Measurements from ENCODE around the gene DZIP1L.

DNA sequence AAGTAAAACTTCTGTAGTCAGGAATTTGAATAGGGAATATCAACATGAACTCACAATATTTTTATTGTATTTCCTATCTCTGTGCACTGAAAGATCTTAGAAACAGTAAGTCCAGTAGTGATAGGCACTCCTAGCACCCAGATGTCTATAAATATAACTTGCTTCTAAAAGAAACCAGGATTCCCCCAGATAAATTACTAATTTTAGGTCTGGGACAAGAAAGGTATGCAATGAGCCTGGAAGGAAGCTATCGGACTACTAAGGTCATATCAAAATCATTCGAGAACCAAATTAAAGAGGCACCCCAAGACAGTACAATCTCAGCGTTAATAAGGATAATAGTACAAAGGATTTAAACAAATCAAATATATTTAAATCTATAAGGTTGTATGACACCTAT, 58.0 kb downstream of the DZIP1L start:
- TF ChIP-seq, protein P1, sequence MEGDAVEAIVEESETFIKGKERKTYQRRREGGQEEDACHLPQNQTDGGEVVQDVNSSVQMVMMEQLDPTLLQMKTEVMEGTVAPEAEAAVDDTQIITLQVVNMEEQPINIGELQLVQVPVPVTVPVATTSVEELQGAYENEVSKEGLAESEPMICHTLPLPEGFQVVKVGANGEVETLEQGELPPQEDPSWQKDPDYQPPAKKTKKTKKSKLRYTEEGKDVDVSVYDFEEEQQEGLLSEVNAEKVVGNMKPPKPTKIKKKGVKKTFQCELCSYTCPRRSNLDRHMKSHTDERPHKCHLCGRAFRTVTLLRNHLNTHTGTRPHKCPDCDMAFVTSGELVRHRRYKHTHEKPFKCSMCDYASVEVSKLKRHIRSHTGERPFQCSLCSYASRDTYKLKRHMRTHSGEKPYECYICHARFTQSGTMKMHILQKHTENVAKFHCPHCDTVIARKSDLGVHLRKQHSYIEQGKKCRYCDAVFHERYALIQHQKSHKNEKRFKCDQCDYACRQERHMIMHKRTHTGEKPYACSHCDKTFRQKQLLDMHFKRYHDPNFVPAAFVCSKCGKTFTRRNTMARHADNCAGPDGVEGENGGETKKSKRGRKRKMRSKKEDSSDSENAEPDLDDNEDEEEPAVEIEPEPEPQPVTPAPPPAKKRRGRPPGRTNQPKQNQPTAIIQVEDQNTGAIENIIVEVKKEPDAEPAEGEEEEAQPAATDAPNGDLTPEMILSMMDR (conservative IDR thresholded peaks at IDR 0.05; ENCODE audit: low read depth in 2 of 2), result no peak
- TF ChIP-seq EZH2phosphoT487 (IDR thresholded peaks at IDR 0.05; ENCODE audit: unreplicated experiment), result no peak
- TF ChIP-seq CREB1 (CRISPR knock-in tag; IDR thresholded peaks at IDR 0.05; ENCODE audit: low read depth), result no peak
- TF ChIP-seq POLR2AphosphoS5 (IDR thresholded peaks at IDR 0.05; ENCODE audit: low read depth), result no peak
- no peak for TF ChIP-seq EZH2 (IDR thresholded peaks at IDR 0.05; ENCODE audit: low read depth, unreplicated experiment)
- TF ChIP-seq REST (IDR thresholded peaks at IDR 0.05; ENCODE audit: unreplicated experiment), result no peak
- TF ChIP-seq ETS1 (IDR thresholded peaks at IDR 0.05), result no peak
- no peak for TF ChIP-seq ZNF331 (CRISPR knock-in tag; IDR thresholded peaks at IDR 0.05; ENCODE audit: low read depth)
- TF ChIP-seq JUNB (IDR thresholded peaks at IDR 0.05; ENCODE audit: unreplicated experiment), result no peak
- TF ChIP-seq NANOG (IDR thresholded peaks at IDR 0.05; ENCODE audit: borderline replicate concordance), result no peak
- TF ChIP-seq ZNF114 (CRISPR knock-in tag; IDR thresholded peaks at IDR 0.05), result no peak
- no peak for TF ChIP-seq STAT1 (IDR thresholded peaks at IDR 0.05; ENCODE audit: unreplicated experiment)

Data from GM23338 (cell line).